ENCODE results near the gene B3GNT3. TPM values are rescaled to one million over a fixed set of nuclear protein-coding genes. Genes with fewer than 3 reads are reported as not detected.
"Not testable (repeated sequence)": the region's sequence is repeated elsewhere in the genome, so short reads cannot be mapped to it uniquely, and the experiment has no call there.

The B3GNT3 gene
- total RNA-seq, 4 donors from 2014 or later = 4.7 TPM; not detected in 3

DNA sequence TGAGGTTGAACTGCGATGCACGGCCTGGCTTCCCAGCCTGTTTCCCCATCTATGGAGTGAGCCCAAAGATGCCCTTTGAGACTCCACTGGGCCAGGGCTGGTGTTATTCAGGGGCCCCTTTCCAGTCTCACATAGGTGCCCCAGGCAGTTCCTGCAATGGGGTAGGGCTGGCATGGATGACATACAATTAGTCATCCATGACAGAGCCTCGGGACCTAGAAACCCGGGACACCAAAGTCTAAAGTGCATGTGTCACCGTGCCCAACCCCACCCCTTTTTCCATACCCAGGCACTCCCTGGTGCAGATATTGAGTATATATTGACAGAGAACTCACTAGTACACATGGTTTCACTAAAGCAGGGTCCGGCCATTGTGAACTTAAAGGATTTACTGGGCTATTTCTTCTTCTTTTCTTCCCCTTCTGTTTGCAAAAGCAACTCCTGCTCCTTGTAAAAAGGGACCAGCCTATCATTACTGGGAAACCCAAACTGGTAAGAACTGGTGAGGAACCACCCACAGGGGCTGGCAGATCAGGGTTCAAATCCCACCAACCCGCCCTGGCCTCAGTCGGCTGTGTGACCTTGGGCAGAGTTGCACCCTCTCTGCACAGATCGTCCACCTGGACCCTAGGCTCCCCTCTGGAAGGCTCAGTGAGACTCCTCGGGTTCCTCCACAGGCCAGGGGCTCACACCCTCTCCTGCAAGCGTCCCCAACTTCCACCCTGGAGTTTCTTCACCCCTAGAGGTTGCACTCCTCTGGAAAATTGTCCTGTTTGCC lies 2.7 kb downstream of the B3GNT3 start:
- ATAC-seq = no peak
- no peak for TF ChIP-seq POLR2A (IDR thresholded peaks at IDR 0.05)
- TF ChIP-seq EP300 (IDR thresholded peaks at IDR 0.05) = no peak
- no peak for TF ChIP-seq POLR2AphosphoS5 (IDR thresholded peaks at IDR 0.05)
- TF ChIP-seq, protein P1, sequence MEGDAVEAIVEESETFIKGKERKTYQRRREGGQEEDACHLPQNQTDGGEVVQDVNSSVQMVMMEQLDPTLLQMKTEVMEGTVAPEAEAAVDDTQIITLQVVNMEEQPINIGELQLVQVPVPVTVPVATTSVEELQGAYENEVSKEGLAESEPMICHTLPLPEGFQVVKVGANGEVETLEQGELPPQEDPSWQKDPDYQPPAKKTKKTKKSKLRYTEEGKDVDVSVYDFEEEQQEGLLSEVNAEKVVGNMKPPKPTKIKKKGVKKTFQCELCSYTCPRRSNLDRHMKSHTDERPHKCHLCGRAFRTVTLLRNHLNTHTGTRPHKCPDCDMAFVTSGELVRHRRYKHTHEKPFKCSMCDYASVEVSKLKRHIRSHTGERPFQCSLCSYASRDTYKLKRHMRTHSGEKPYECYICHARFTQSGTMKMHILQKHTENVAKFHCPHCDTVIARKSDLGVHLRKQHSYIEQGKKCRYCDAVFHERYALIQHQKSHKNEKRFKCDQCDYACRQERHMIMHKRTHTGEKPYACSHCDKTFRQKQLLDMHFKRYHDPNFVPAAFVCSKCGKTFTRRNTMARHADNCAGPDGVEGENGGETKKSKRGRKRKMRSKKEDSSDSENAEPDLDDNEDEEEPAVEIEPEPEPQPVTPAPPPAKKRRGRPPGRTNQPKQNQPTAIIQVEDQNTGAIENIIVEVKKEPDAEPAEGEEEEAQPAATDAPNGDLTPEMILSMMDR (IDR thresholded peaks at IDR 0.05) = no peak
- H3K27me3 ChIP-seq = peaks cover 84% of the 10 kb centered on the region
- no peak overlapping the region for H3K27ac ChIP-seq
- WGBS, 2 donors (ENCODE audit: low coverage in 1 of 2) = 33 to 60% methylated on average over 1 to 2 of the region's 11 CpGs
- H3K4me3 ChIP-seq = no peak overlapping the region
- peaks cover 0 to 7% (median 0%) of the 10 kb centered on the region in 3 donors for H3K4me1 ChIP-seq
- H3K9me3 ChIP-seq = no peaks in the 10 kb centered on the region
- H3K36me3 ChIP-seq = no peaks in the 10 kb centered on the region

DNA sequence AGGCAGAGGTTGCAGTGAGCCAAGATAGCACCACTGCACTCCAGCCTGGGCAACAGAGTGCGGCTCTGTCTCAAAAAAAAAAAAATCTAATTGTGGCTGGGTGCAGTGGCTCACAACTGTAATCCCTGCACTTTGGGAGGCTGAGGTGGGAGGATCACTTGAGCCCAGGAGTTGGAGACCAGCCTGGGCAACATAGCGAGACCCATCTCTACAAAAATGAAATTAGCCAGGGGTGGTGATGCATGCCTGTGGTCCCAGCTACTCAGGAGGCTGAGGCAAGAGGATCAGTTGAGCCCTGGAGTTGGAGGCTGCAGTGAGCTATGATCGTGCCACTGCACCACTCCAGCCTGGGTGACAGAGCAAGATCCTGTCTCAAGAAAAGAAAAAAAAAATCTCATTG lies 3.7 kb downstream of the B3GNT3 start:
- ATAC-seq, H3K9me3 ChIP-seq, H3K36me3 ChIP-seq, H3K4me3 ChIP-seq, H3K27ac ChIP-seq, H3K4me1 ChIP-seq: not testable (repeated sequence)
- H3K27me3 ChIP-seq = peaks cover 88% of the 10 kb centered on the region
- 68% methylated on average over 2 of the region's 3 CpGs; no CpG with 5 or more reads in 1 of the 2 donors for WGBS, 2 donors (ENCODE audit: low coverage in 1 of 2)

- no peak overlapping the region for H3K27ac ChIP-seq
- 66 to 93% methylated on average over 3 to 8 of the region's 12 CpGs for WGBS, 2 donors (ENCODE audit: low coverage in 1 of 2)
- ATAC-seq = no peak
- no peaks in the 10 kb centered on the region for H3K9me3 ChIP-seq
- no peaks in the 10 kb centered on the region for H3K4me1 ChIP-seq
- peaks cover 76% of the 10 kb centered on the region for H3K27me3 ChIP-seq
- TF ChIP-seq POLR2AphosphoS5 (IDR thresholded peaks at IDR 0.05) (no peak), POLR2A (IDR thresholded peaks at IDR 0.05) (no peak), EP300 (IDR thresholded peaks at IDR 0.05) (no peak)
- TF ChIP-seq, protein P1 (IDR thresholded peaks at IDR 0.05) = no peak
- H3K36me3 ChIP-seq = no peaks in the 10 kb centered on the region
- no peak overlapping the region for H3K4me3 ChIP-seq
Observed at GRCh38 chr19:17802137-17802858, 7.4 kb downstream of the B3GNT3 start.

GRCh38 chr19:17803264-17803896 lies 8.4 kb downstream of the B3GNT3 start:
- Histone ChIP-seq H3K36me3 (no peaks in the 10 kb centered on the region), H3K27me3 (peaks cover 76% of the 10 kb centered on the region), H3K9me3 (no peaks in the 10 kb centered on the region), H3K4me1 (no peaks in the 10 kb centered on the region), H3K27ac (no peak overlapping the region), H3K4me3 (no peak overlapping the region)
- 64 to 81% methylated on average over 4 to 7 of the region's 14 CpGs for WGBS, 2 donors (ENCODE audit: low coverage in 1 of 2)
- no peak for ATAC-seq
- TF ChIP-seq POLR2AphosphoS5 (IDR thresholded peaks at IDR 0.05) (no peak), EP300 (IDR thresholded peaks at IDR 0.05) (no peak), POLR2A (IDR thresholded peaks at IDR 0.05) (no peak)
- TF ChIP-seq, protein P1 (IDR thresholded peaks at IDR 0.05) = no peak

DNA sequence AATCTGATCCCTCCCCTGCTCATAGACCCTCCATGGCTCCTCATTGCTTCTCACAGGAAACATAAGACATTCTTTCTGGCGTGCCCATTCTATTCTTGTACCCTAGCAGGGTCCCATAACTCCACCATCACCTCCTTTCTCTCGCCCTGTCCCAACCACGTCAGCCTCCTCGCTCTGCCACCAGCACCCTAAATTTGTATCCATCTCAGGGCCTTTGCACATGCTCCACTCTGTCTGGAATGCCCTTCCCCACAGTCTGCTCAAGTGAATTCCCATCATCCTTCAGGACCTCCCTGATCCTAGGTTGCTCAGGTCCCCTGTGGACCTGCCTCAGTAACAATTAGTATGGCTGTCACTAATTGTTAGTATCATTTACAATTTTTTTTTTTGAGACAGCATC lies 10.5 kb downstream of the B3GNT3 start:
- H3K4me3 ChIP-seq = no peak overlapping the region
- 78 to 93% methylated on average over 4 of the region's 4 CpGs for WGBS, 2 donors (ENCODE audit: low coverage in 1 of 2)
- no peak overlapping the region for H3K27ac ChIP-seq
- H3K36me3 ChIP-seq = no peaks in the 10 kb centered on the region
- no peak for TF ChIP-seq EP300 (IDR thresholded peaks at IDR 0.05)
- no peak for TF ChIP-seq POLR2AphosphoS5 (IDR thresholded peaks at IDR 0.05)
- TF ChIP-seq POLR2A (IDR thresholded peaks at IDR 0.05) = no peak
- TF ChIP-seq, protein P1 (IDR thresholded peaks at IDR 0.05) = no peak
- no peak for ATAC-seq
- H3K27me3 ChIP-seq = peaks cover 65% of the 10 kb centered on the region
- no peaks in the 10 kb centered on the region for H3K9me3 ChIP-seq
- no peaks in the 10 kb centered on the region for H3K4me1 ChIP-seq
